Loucy (cell line): ENCODE data around the gene TFCP2L1.

Experiments used
- H2AFZ ChIP-seq: fragments of 200-600 bp; sonication (generic); 2 replicates; pipeline ENCODE4 v1.6.0; 2016; ENCODE audit warnings: antibody characterized with exemption, mild to moderate bottlenecking, low read length, moderate library complexity
- H3F3A ChIP-seq: fragments of 200-600 bp; 2 replicates; pipeline ENCODE4 v1.6.0; 2016; ENCODE audit warnings: antibody characterized with exemption, low read depth, mild to moderate bottlenecking
- H3K27me3 ChIP-seq: fragments of 200-600 bp; sonication (generic); 2 replicates; pipeline ENCODE4 v1.6.1; 2014; ENCODE audit warnings: low read length, mild to moderate bottlenecking; ENCODE audit not compliant: insufficient read depth, poor library complexity, severe bottlenecking
- H3K36me3 ChIP-seq: fragments of 200-600 bp; sonication (generic); 2 replicates; pipeline ENCODE4 v1.6.1; 2016; ENCODE audit warnings: low read length; ENCODE audit not compliant: insufficient read depth
- H3K4me1 ChIP-seq: fragments of 200-600 bp; sonication (generic); 2 replicates; pipeline ENCODE4 v1.5.1; 2014; ENCODE audit warnings: low read length, mild to moderate bottlenecking; ENCODE audit not compliant: insufficient read depth, poor library complexity, severe bottlenecking
- H3K4me2 ChIP-seq: fragments of 200-600 bp; sonication (generic); 2 replicates; pipeline ENCODE4 v1.6.0; 2014; ENCODE audit warnings: antibody characterized with exemption, low read length, low read depth, mild to moderate bottlenecking; ENCODE audit not compliant: poor library complexity, severe bottlenecking
- H3K4me3 ChIP-seq: fragments of 200-600 bp; sonication (generic); 2 replicates; pipeline ENCODE4 v1.5.1; 2014; ENCODE audit warnings: low read length, mild to moderate bottlenecking, mixed read lengths; ENCODE audit not compliant: poor library complexity, severe bottlenecking
- H3K79me2 ChIP-seq: fragments of 200-600 bp; sonication (generic); 2 replicates; pipeline ENCODE4 v1.6.1; 2014; ENCODE audit warnings: low read length; ENCODE audit not compliant: insufficient read depth
- H3K9ac ChIP-seq: fragments of 200-600 bp; sonication (generic); 2 replicates; pipeline ENCODE4 v1.6.0; 2014; ENCODE audit warnings: mild to moderate bottlenecking, low read depth, low read length, moderate library complexity; ENCODE audit not compliant: poor library complexity, severe bottlenecking
- H3K9me2 ChIP-seq: fragments of 200-600 bp; sonication (generic); replicated peaks from 2 replicates; pipeline ENCODE4 v1.6.1; 2016; ENCODE audit warnings: low read depth, low read length, mixed read lengths
- H3K9me3 ChIP-seq: fragments of 200-600 bp; sonication (generic); 2 replicates; pipeline ENCODE4 v1.6.1; 2014; ENCODE audit warnings: mild to moderate bottlenecking, antibody characterized with exemption, low read length, low read depth; ENCODE audit not compliant: insufficient read depth
- H4K20me1 ChIP-seq: fragments of 200-600 bp; sonication (generic); 2 replicates; pipeline ENCODE4 v1.6.0; 2014; ENCODE audit warnings: antibody characterized with exemption, low read length, mild to moderate bottlenecking; ENCODE audit not compliant: insufficient read depth, poor library complexity, severe bottlenecking
- CTCF ChIP-seq: fragments of 200-600 bp; sonication (generic); conservative IDR thresholded peaks from 2 replicates; pipeline ENCODE4 v1.5.1; 2014; ENCODE audit warnings: mild to moderate bottlenecking, antibody characterized with exemption, low read length
- EZH2phosphoT487 ChIP-seq: fragments of 200-600 bp; IDR thresholded peaks from 2 replicates; pipeline ENCODE4 v1.6.1; 2018; ENCODE audit warnings: antibody characterized with exemption, mild to moderate bottlenecking, moderate library complexity, borderline replicate concordance

TFCP2L1 gene

GRCh38 chr2:121203591-121204249, 81.3 kb downstream of the TFCP2L1 start:
- no peak overlapping the region for H2AFZ ChIP-seq
- H3K9me2 ChIP-seq: no peaks in the 10 kb centered on the region
- H3K9ac ChIP-seq: no peak overlapping the region
- H3K36me3 ChIP-seq: no peaks in the 10 kb centered on the region
- no peaks in the 10 kb centered on the region for H3F3A ChIP-seq
- TF ChIP-seq EZH2phosphoT487: no peak
- no peak for TF ChIP-seq CTCF
- no peaks in the 10 kb centered on the region for H3K9me3 ChIP-seq
- H3K79me2 ChIP-seq: no peaks in the 10 kb centered on the region
- H3K4me2 ChIP-seq: no peak overlapping the region
- H3K4me1 ChIP-seq: no peaks in the 10 kb centered on the region
- H3K27me3 ChIP-seq: no peaks in the 10 kb centered on the region
- H4K20me1 ChIP-seq: no peaks in the 10 kb centered on the region
- H3K4me3 ChIP-seq: no peak overlapping the region

GRCh38 chr2:121202541-121203310, 82.3 kb downstream of the TFCP2L1 start:
- no peaks in the 10 kb centered on the region for H3K36me3 ChIP-seq
- H3K9ac ChIP-seq: no peak overlapping the region
- no peaks in the 10 kb centered on the region for H3F3A ChIP-seq
- H3K4me3 ChIP-seq: no peak overlapping the region
- no peaks in the 10 kb centered on the region for H3K9me2 ChIP-seq
- H4K20me1 ChIP-seq: no peaks in the 10 kb centered on the region
- no peak overlapping the region for H3K4me2 ChIP-seq
- TF ChIP-seq CTCF (no peak), EZH2phosphoT487 (no peak)
- H3K27me3 ChIP-seq: no peaks in the 10 kb centered on the region
- H3K79me2 ChIP-seq: no peaks in the 10 kb centered on the region
- H3K9me3 ChIP-seq: no peaks in the 10 kb centered on the region
- no peaks in the 10 kb centered on the region for H3K4me1 ChIP-seq
- no peak overlapping the region for H2AFZ ChIP-seq

DNA sequence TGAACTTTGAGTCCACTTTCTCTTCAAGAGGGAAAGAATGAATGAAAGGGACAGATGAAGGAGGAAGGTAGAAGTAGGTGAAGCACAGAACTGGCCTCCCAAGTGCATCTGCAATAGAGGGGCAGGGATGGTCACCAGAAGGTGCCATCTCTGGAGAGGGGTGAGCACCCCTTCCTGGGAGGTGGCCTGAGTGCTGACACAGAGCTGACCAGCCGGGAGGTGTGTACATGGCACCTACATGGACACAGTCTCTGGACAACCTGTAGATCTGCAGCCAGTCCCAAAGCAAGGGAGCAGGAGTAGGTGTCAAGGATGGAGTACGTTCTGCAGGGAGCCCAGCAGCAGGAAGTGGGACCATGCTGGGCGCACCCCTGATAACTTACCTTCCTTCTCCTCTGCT, 83.2 kb downstream of the TFCP2L1 start:
- H3K4me2 ChIP-seq: no peak overlapping the region
- TF ChIP-seq EZH2phosphoT487: no peak
- no peak for TF ChIP-seq CTCF

More for the DNA sequence above, 83.2 kb downstream of the TFCP2L1 start:
- H3K9ac ChIP-seq: no peak overlapping the region
- H3F3A ChIP-seq: no peaks in the 10 kb centered on the region
- no peak overlapping the region for H3K4me3 ChIP-seq
- no peaks in the 10 kb centered on the region for H3K27me3 ChIP-seq
- no peaks in the 10 kb centered on the region for H3K9me2 ChIP-seq
- no peak overlapping the region for H2AFZ ChIP-seq
- H4K20me1 ChIP-seq: no peaks in the 10 kb centered on the region
- H3K79me2 ChIP-seq: no peaks in the 10 kb centered on the region
- H3K4me1 ChIP-seq: no peaks in the 10 kb centered on the region
- no peaks in the 10 kb centered on the region for H3K9me3 ChIP-seq
- H3K36me3 ChIP-seq: no peaks in the 10 kb centered on the region
